Activated CD8-positive, alpha-beta memory T cell treated with anti-CD3 and anti-CD28 coated beads for 24 hours (primary cell): ENCODE data around the gene ATP10A.

Source experiments
- DNase-seq: peaks from one replicate; pipeline ENCODE4 v3.0.0-alpha.2; 2020

Gene ATP10A

GRCh38 chr15:25824618-25825017 is 38.5 kb downstream of the ATP10A start:
- DNase-seq: no peak

- DNase-seq: peak; percentile 51
Observed at GRCh38 chr15:25812845-25813244, 50.3 kb downstream of the ATP10A start.

DNA sequence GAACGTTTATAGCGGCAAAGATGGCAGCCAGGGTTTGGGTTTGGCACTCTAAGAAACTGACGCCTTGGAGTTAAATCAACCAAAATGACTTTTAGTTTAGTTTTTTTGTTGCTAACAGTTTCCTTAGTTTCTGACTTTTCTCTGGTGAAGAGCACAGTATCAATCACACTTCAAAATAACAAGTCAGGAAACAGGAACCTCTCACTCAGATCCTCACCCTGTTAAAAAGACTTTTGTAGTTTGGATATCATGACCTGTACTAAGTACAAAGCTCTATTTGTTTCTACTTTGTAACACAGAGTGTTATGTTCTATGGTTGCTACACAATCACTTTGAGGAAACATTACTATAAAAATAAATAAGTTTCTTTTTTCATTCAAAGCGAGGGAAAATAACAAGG is 51.1 kb downstream of the ATP10A start:
- no peak for DNase-seq

DNA sequence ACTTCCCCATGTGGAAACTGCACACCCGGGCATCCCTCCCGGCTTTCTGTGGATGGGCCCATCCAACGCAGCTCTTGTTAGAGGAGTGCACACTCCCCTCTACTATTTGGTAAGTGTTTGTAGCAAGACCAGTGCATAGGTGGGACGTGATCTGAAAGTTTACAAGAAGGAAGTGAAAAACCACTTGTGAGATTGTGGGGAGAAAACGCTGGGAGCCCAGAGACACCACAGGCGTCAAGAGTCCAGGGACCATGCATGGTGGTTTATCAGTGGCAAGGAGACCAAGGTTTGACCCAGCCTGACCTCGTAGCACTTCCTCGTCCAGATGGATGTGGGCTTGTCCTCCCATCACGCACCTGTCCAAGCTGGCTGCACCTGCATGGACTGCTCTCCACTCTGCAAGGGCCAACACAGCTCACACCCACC is 51.6 kb downstream of the ATP10A start:
- peak; percentile 58 for DNase-seq

DNA sequence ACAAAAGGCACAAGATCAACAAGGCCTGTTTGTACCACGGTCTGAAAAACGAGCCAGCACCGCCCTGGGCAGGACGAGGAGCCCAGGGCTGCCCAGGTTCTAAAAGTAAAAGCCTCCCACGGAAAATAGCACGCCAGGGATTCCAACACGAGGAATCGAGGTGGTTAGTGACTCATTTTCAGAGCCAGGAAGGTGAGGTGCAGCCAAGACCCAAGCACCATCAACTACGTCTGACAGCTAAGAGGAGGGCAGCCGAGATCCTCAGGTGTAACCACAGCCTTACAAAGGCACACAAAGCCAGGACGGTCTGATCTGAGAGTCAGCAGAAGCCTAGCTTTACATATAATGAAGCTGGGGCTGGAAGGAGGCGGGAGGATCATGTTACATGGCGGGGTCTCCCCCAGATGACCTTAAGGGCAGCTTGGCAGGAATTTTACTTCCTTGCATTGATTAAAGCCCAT is 52.5 kb downstream of the ATP10A start:
- peak; percentile 61 for DNase-seq

DNA sequence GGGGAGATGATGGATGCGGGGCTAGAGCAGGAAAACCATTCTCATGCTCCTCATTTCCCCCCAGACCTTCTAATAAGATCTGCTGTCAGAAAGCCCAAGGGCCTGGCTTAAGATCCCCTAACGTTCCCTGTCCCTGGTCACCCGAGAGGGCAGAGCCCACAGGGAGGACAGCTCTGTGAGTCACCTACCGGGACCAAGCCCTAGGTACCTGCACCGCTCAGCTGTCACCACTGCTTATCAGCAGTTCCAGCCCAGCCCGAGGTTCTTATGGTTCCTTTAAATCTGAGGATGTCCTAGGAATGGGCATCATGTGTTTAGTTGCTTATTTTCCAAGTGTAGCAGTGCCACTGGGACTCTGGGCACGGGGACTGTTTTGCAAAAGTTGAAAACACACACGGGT is 53.0 kb downstream of the ATP10A start:
- DNase-seq: peak; percentile 40

DNA sequence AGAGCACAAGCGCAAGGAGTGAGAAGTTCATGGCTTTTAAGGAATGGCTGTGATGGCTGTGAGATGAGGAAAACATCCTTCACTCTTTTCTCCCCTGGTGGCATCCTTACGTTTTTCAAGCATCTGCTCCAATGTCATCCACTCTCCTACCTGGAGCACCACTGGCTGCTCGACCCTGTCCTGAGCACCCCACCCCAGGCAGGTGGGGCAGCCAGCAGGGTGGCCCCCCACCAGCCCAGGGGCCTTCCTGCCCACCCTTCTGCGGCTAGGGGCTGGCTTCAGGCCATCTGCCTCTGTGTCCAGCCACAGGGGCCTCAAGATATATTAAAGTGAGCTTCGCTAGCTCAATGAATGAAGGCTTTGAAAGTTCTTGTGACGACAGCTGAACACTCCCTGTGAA is 56.1 kb downstream of the ATP10A start:
- DNase-seq: no peak

- no peak for DNase-seq
Observed at GRCh38 chr15:25805031-25805430, 58.1 kb downstream of the ATP10A start.

- DNase-seq: no peak
Observed at GRCh38 chr15:25804451-25804850, 58.7 kb downstream of the ATP10A start.

GRCh38 chr15:25803541-25803940 is 59.6 kb downstream of the ATP10A start:
- DNase-seq: no peak

GRCh38 chr15:25803036-25803435 is 60.1 kb downstream of the ATP10A start:
- no peak for DNase-seq

- no peak for DNase-seq
Observed at GRCh38 chr15:25802285-25802830, 60.8 kb downstream of the ATP10A start.

DNA sequence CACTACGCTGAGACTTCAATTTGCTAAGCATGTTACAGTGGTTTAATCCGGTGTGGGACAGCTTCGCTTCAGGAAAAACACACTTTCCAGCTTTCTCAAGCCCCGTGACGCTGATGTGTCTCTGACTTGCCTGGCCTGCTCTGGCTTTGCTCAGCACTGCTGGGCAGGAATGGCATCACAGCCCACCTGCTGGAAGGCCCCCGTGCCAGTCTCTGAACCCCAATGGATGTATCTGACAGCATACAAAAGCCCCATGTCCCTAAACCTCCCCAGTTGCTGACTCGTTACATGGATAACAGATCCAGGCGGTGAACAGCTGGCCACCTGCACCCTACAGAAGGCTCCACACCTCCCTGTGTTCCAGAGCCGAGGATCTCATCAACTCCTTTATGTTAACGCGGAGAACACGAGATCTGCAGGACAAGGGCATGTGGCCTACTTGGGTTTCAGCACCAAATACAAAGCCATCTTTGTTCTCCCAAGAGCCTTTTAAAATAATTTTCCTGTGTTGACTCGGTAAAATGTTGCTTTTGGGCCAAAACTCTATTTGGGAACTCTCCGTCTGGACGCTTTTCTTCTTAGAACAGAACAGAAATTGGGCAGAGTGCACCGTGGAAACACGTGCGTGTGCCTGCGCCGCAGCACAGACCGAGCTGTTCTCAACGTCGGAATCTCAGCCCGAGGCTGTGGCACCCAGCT is 61.4 kb downstream of the ATP10A start:
- no peak for DNase-seq

DNA sequence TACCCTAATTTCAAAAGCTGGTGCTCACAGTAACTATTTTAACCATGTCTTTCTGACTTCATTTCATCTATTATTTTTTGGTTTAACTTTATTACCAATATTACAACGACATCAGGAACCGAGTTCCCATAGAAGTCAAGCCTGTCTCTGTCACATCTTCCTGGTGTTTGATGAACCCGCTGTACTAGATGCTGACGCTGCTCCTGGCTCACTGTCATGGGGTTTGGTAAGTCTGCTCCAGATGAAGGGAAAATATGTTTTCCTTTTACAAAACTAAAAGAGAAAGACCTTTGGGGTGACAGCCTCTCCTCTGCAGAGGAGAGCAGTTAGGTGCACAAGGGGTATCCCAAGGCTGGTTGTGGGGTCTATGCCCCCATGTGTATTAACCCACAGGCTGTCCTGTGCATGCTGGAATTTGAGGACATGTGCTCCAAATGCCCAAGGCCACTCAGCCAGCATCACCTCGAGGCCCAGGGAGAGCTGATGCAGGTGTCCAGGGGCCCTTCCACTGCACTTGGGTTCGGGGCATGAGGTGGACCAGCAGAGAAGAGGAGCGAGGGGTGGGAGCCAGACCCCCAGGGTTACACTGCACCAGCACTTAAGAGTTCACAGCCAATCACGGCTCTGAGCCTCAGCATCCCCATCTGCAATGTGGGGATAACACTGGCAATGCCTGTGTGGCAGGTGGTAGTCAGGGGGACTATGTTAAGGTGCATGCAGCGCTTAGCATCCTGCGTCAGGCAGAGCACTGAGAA is 62.2 kb downstream of the ATP10A start:
- no peak for DNase-seq

DNA sequence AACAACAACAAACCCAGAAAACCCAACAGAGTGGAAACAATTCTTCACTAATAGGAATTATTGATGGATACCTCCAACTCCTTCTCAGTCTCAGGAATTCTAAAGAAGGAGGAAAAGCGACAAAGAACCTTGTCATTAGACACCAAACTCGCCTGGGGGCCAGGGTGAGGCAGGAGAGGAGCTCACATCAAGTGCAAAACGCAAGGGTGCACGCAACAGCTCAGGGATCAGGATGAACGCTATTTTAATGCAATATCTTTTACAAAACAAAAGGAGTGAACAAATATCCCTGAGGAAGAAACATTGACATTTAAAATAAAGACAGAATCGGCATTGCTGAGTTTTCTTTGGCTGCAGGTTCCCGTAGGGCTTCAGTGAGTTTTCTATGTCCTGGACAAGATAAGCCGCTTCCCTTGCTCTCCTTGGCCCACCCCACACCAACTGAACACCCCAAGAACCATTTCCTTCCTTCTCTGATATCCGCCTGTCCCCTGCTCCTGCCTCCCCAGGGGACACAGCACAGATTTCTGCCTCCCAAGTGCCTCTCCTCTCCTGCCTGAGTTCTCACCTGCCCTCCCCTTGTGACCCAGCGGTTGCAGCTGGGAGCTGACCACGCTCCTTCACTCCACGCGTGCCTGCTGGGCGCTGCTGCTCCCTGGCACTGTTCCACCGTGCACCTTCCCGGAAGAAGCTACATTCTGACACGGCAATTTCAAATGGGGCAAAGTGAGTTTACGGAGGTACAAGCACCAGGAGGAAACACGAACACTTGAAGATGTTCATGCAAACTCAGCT is 63.0 kb downstream of the ATP10A start:
- no peak for DNase-seq

DNA sequence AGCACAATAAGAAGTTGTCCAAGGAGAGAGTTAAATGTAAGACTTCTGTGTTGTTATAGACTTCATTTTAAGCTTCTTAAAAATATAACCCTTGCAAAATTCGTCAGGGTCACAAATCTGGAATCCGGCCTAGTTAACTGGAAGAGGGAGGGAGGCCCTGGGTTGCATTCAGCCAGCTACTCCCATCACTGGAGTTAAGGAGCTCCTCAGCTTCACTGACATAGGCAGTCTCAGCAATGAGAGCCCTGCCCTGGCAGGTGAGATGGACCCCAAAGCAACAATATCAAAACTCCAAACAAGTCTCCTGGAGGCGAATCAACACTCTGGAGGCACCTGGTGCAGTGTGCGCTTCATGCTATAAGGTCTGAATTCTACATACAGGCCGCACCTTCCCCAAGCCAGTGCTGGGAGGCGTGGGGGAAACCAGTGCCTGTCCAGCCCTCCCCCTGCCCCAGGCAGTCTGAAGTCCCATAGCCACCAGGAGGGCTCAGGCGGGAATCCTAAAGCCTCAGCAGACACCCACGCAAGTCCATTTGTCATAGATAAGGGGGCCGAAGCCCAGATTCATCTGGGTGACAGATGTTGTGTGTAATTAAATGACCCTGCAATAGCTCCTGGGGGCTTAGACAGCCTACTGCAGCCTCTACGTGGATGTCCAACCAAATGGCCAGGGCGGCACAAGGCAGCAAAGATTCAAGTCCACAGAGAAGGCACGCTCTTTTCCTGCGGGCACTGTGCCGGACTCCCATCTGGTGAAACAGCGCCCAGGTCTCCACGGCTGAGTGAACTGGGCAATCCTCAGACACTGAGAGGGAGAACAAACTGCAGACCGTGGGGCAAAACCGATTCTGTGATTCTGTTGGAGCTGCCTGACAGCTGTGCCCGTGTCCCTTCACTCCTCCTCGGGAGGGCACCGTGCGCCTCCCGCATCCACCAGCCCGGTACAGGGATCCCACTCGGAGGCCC is 64.9 kb downstream of the ATP10A start:
- DNase-seq: no peak

DNA sequence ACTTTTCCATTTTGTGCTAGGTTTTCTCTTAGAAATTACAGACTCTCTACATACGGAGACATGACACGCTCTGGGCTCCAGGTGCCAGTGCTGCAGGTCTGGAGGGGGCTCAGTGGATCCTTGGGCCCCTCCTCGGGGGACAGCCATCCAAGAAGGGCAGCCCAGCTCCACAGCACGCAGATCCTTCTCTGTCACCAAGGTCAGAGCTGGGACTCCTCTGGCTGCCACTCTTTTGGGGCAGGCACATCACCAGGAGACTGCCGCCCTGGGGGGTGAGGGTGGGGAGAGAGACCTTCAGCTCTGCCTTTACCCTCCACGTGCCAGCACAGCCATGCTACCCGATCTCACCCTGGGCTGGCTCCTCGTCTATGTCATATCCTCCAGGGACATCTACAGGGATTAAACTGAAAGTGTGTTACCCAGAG is 65.6 kb downstream of the ATP10A start:
- DNase-seq: no peak

DNA sequence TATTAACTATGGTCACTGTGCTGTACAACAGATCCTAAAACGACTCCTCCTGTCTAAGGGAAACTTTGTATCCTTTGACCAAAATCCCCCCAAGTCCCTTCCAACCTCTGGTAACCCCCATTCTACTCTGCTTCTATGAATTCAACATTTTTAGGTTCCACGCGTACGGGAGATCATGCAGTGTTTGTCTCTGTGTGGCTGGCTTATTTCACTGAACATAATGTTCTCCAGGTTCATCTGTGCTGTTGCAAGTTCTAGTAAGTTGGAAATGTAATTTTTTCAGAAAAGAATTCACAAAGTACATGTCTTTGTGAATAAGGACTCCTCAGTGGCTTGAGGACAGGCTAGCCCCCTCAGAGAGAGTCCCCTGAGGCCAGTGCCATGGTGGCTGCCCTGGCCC is 66.1 kb downstream of the ATP10A start:
- DNase-seq: no peak

- peak; percentile 41 for DNase-seq
Observed at GRCh38 chr15:25796395-25796794, 66.7 kb downstream of the ATP10A start.

GRCh38 chr15:25795712-25796111 is 67.4 kb downstream of the ATP10A start:
- DNase-seq: peak; percentile 40

- DNase-seq: peak; percentile 53
Observed at GRCh38 chr15:25795061-25795460, 68.1 kb downstream of the ATP10A start.
